Skeletal muscle satellite cell (primary cell): ENCODE measurements around the gene GRAMD1B.
A peak's percentile ranks its signal among the peaks of the same experiment; 100 is the strongest.
"Not testable (repeated sequence)": the region's sequence is repeated elsewhere in the genome, so short reads cannot be mapped to it uniquely, and the experiment has no call there.

ENCODE experiments used
- H3K27me3 ChIP-seq: 2 replicates; pipeline ENCODE4 v1.7.0; 2013; ENCODE audit warnings: low read length; ENCODE audit not compliant: control insufficient read depth, insufficient read depth
- H3K36me3 ChIP-seq: 2 replicates; pipeline ENCODE4 v1.7.0; 2013; ENCODE audit warnings: mild to moderate bottlenecking, control low read depth, low read length; ENCODE audit not compliant: insufficient read depth
- H3K4me1 ChIP-seq: 2 replicates; pipeline ENCODE4 v1.7.0; 2013; ENCODE audit warnings: low read length; ENCODE audit not compliant: control insufficient read depth, insufficient read depth
- H3K4me2 ChIP-seq: 2 replicates; pipeline ENCODE4 v1.7.0; 2013; ENCODE audit warnings: mild to moderate bottlenecking, low read length
- H3K4me3 ChIP-seq: 2 replicates; pipeline ENCODE4 v1.7.0; 2013; ENCODE audit warnings: low read length
- H3K9ac ChIP-seq: 2 replicates; pipeline ENCODE4 v1.7.0; 2013; ENCODE audit warnings: mild to moderate bottlenecking, low read depth, low read length, moderate library complexity
- H3K9me3 ChIP-seq: replicated peaks from 2 replicates; pipeline ENCODE4 v1.7.0; 2013; ENCODE audit warnings: mild to moderate bottlenecking, control low read depth, low read length

GRAMD1B gene

GRCh38 chr11:123519797-123520193, 89.7 kb downstream of the GRAMD1B start:
- no peak overlapping the region for H3K4me2 ChIP-seq
- H3K4me3 ChIP-seq, result no peak overlapping the region
- H3K9me3 ChIP-seq, result no peaks in the 10 kb centered on the region
- no peaks in the 10 kb centered on the region for H3K4me1 ChIP-seq
- H3K36me3 ChIP-seq, result no peaks in the 10 kb centered on the region
- H3K9ac ChIP-seq, result no peak overlapping the region
- H3K27me3 ChIP-seq, result peaks cover 16% of the 10 kb centered on the region

GRCh38 chr11:123520476-123520875, 90.4 kb downstream of the GRAMD1B start:
- peaks cover 23% of the 10 kb centered on the region for H3K27me3 ChIP-seq
- not testable (repeated sequence) for H3K9me3 ChIP-seq, H3K4me3 ChIP-seq, H3K9ac ChIP-seq, H3K36me3 ChIP-seq, H3K4me1 ChIP-seq, H3K4me2 ChIP-seq

GRCh38 chr11:123521001-123521400, 90.9 kb downstream of the GRAMD1B start:
- Histone ChIP-seq H3K9me3 (no peaks in the 10 kb centered on the region), H3K9ac (no peak overlapping the region), H3K36me3 (no peaks in the 10 kb centered on the region), H3K4me2 (no peak overlapping the region), H3K4me1 (no peaks in the 10 kb centered on the region), H3K4me3 (no peak overlapping the region), H3K27me3 (peaks cover 28% of the 10 kb centered on the region)

GRCh38 chr11:123521930-123522329, 91.9 kb downstream of the GRAMD1B start:
- no peak overlapping the region for H3K4me2 ChIP-seq
- no peak overlapping the region for H3K4me3 ChIP-seq
- H3K36me3 ChIP-seq, result no peaks in the 10 kb centered on the region
- no peaks in the 10 kb centered on the region for H3K9me3 ChIP-seq
- H3K9ac ChIP-seq, result no peak overlapping the region
- H3K4me1 ChIP-seq, result no peaks in the 10 kb centered on the region
- H3K27me3 ChIP-seq, result peaks cover 37% of the 10 kb centered on the region

- no peak overlapping the region for H3K4me3 ChIP-seq
Observed at GRCh38 chr11:123523539-123523938, 93.5 kb downstream of the GRAMD1B start.

GRCh38 chr11:123525097-123525496, 95.0 kb downstream of the GRAMD1B start:
- peak overlapping the region; percentile 63 for H3K4me3 ChIP-seq
- H3K4me2 ChIP-seq, result peak overlapping the region; percentile 76
- H3K36me3 ChIP-seq, result no peaks in the 10 kb centered on the region
- H3K4me1 ChIP-seq, result no peaks in the 10 kb centered on the region
- no peaks in the 10 kb centered on the region for H3K9me3 ChIP-seq
- H3K27me3 ChIP-seq, result peaks cover 28% of the 10 kb centered on the region
- H3K9ac ChIP-seq, result no peak overlapping the region

More at GRCh38 chr11:123523539-123523938, 93.5 kb downstream of the GRAMD1B start:
- H3K9me3 ChIP-seq, result no peaks in the 10 kb centered on the region
- no peaks in the 10 kb centered on the region for H3K4me1 ChIP-seq
- H3K36me3 ChIP-seq, result no peaks in the 10 kb centered on the region
- H3K4me2 ChIP-seq, result no peak overlapping the region
- no peak overlapping the region for H3K9ac ChIP-seq
- H3K27me3 ChIP-seq, result peaks cover 35% of the 10 kb centered on the region

GRCh38 chr11:123525511-123525918, 95.4 kb downstream of the GRAMD1B start:
- Histone ChIP-seq H3K4me1 (no peaks in the 10 kb centered on the region), H3K27me3 (peaks cover 28% of the 10 kb centered on the region), H3K4me2 (peak overlapping the region; percentile 76), H3K9ac (no peak overlapping the region), H3K9me3 (no peaks in the 10 kb centered on the region), H3K4me3 (peak overlapping the region; percentile 63), H3K36me3 (no peaks in the 10 kb centered on the region)

- peaks cover 28% of the 10 kb centered on the region for H3K27me3 ChIP-seq
- no peaks in the 10 kb centered on the region for H3K4me1 ChIP-seq
- H3K4me2 ChIP-seq, result peak overlapping the region; percentile 76
- H3K9ac ChIP-seq, result no peak overlapping the region
- no peaks in the 10 kb centered on the region for H3K36me3 ChIP-seq
- peak overlapping the region; percentile 63 for H3K4me3 ChIP-seq
- no peaks in the 10 kb centered on the region for H3K9me3 ChIP-seq
Observed at GRCh38 chr11:123526027-123526805, 96.1 kb downstream of the GRAMD1B start.

- no peaks in the 10 kb centered on the region for H3K36me3 ChIP-seq
- H3K4me1 ChIP-seq, result no peaks in the 10 kb centered on the region
- H3K4me2 ChIP-seq, result no peak overlapping the region
- H3K9ac ChIP-seq, result no peak overlapping the region
- no peaks in the 10 kb centered on the region for H3K9me3 ChIP-seq
- H3K27me3 ChIP-seq, result peaks cover 28% of the 10 kb centered on the region
- H3K4me3 ChIP-seq, result no peak overlapping the region
Observed at GRCh38 chr11:123526918-123527317, 96.8 kb downstream of the GRAMD1B start.

- Histone ChIP-seq H3K4me2 (no peak overlapping the region), H3K9me3 (no peaks in the 10 kb centered on the region), H3K27me3 (peaks cover 28% of the 10 kb centered on the region), H3K36me3 (no peaks in the 10 kb centered on the region), H3K9ac (no peak overlapping the region), H3K4me1 (no peaks in the 10 kb centered on the region), H3K4me3 (no peak overlapping the region)
Observed at GRCh38 chr11:123527526-123527925, 97.5 kb downstream of the GRAMD1B start.

GRCh38 chr11:123527947-123528346, 97.9 kb downstream of the GRAMD1B start:
- Histone ChIP-seq H3K4me1 (no peaks in the 10 kb centered on the region), H3K4me3 (no peak overlapping the region), H3K9ac (no peak overlapping the region)

GRCh38 chr11:123531325-123531724, 101.3 kb downstream of the GRAMD1B start:
- H3K4me3 ChIP-seq, result no peak overlapping the region
- no peaks in the 10 kb centered on the region for H3K9me3 ChIP-seq
- no peaks in the 10 kb centered on the region for H3K4me1 ChIP-seq
- no peak overlapping the region for H3K4me2 ChIP-seq
- no peak overlapping the region for H3K9ac ChIP-seq
- peaks cover 10% of the 10 kb centered on the region for H3K27me3 ChIP-seq
- no peaks in the 10 kb centered on the region for H3K36me3 ChIP-seq

More at GRCh38 chr11:123527947-123528346, 97.9 kb downstream of the GRAMD1B start:
- no peaks in the 10 kb centered on the region for H3K9me3 ChIP-seq
- peaks cover 28% of the 10 kb centered on the region for H3K27me3 ChIP-seq
- H3K36me3 ChIP-seq, result no peaks in the 10 kb centered on the region
- no peak overlapping the region for H3K4me2 ChIP-seq
